ENCODE results near the gene WASF2. TPM values are rescaled to one million over a fixed set of nuclear protein-coding genes. Genes with fewer than 3 reads are reported as not detected.

Gene WASF2
- total RNA-seq, 1 donor from 2014 or later: 70.4 TPM

GRCh38 chr1:27527890-27528817, 38.2 kb upstream of the WASF2 start:
- H3K9me3 ChIP-seq: no peaks in the 10 kb centered on the region
- no peak for DNase-seq (ENCODE audit: low spot score in 2 of 2)
- peaks cover 24 to 39% of the 10 kb centered on the region in 2 donors for H3K4me1 ChIP-seq
- peak overlapping the region; percentile 74 to 81 for H3K27ac ChIP-seq
- H3K36me3 ChIP-seq: peaks cover 2 to 8% of the 10 kb centered on the region in 2 donors
- peak overlapping the region; percentile 57 to 66 for H3K4me3 ChIP-seq
- intact Hi-C loops (cut with DNase I): loop anchor here (1.0 to 5.0 kb wide), 2 partner anchors 36 to 42 kb away; partner anchors contain the start of gene WASF2
- no peaks in the 10 kb centered on the region for H3K27me3 ChIP-seq
- TF ChIP-seq CTCF (IDR thresholded peaks at IDR 0.05): no peak

- no peaks in the 10 kb centered on the region for H3K9me3 ChIP-seq
- peak overlapping the region; percentile 57 to 66 for H3K4me3 ChIP-seq
- intact Hi-C loops (cut with DNase I): loop anchor here (5.0 kb wide), 1 partner anchor 35 kb away; the partner anchor contains the start of gene WASF2
- peak overlapping the region; percentile 74 to 81 for H3K27ac ChIP-seq
- peaks cover 25 to 47% of the 10 kb centered on the region in 2 donors for H3K4me1 ChIP-seq
- DNase-seq (ENCODE audit: low spot score in 2 of 2): no peak
- peaks cover 0 to under 1% of the 10 kb centered on the region in 2 donors for H3K36me3 ChIP-seq
- no peak for TF ChIP-seq CTCF (IDR thresholded peaks at IDR 0.05)
- no peaks in the 10 kb centered on the region for H3K27me3 ChIP-seq
These were observed 37.4 kb upstream of the WASF2 start for GRCh38 chr1:27527223-27527889.

GRCh38 chr1:27526569-27527222, 36.7 kb upstream of the WASF2 start:
- intact Hi-C loops (cut with DNase I): loop anchor here (5.0 kb wide), 1 partner anchor 34 kb away; the partner anchor contains the start of gene WASF2
- Histone ChIP-seq H3K9me3 (no peaks in the 10 kb centered on the region), H3K27me3 (no peaks in the 10 kb centered on the region), H3K27ac (peak overlapping the region; percentile 74 to 81), H3K36me3 (no peaks in the 10 kb centered on the region), H3K4me3 (peak overlapping the region in 1 of 2 donors; percentile 66), H3K4me1 (peaks cover 31 to 52% of the 10 kb centered on the region in 2 donors)
- no peak for DNase-seq (ENCODE audit: low spot score in 2 of 2)
- TF ChIP-seq CTCF (IDR thresholded peaks at IDR 0.05): no peak

GRCh38 chr1:27525296-27526272, 35.6 kb upstream of the WASF2 start:
- Histone ChIP-seq H3K27me3 (no peaks in the 10 kb centered on the region), H3K4me1 (peaks cover 35 to 58% of the 10 kb centered on the region in 2 donors), H3K9me3 (no peaks in the 10 kb centered on the region), H3K27ac (peak overlapping the region; percentile 59 to 81), H3K36me3 (no peaks in the 10 kb centered on the region), H3K4me3 (peak overlapping the region in 1 of 2 donors; percentile 10)
- intact Hi-C loops (cut with DNase I): loop anchor here (5.0 kb wide), 1 partner anchor 33 kb away; the partner anchor contains the start of gene WASF2
- peak in 1 of 2 donors; percentile 80 for DNase-seq (ENCODE audit: low spot score in 2 of 2)
- no peak for TF ChIP-seq CTCF (IDR thresholded peaks at IDR 0.05)
